ENCODE data around the gene SLC9B1. TPM values are rescaled to one million over a fixed set of nuclear protein-coding genes. Genes with fewer than 3 reads are reported as not detected.
A peak's percentile ranks its signal among the peaks of the same experiment; 100 is the strongest.

The SLC9B1 gene
- total RNA-seq, 1 experiment from 2014 or later: not detected

DNA sequence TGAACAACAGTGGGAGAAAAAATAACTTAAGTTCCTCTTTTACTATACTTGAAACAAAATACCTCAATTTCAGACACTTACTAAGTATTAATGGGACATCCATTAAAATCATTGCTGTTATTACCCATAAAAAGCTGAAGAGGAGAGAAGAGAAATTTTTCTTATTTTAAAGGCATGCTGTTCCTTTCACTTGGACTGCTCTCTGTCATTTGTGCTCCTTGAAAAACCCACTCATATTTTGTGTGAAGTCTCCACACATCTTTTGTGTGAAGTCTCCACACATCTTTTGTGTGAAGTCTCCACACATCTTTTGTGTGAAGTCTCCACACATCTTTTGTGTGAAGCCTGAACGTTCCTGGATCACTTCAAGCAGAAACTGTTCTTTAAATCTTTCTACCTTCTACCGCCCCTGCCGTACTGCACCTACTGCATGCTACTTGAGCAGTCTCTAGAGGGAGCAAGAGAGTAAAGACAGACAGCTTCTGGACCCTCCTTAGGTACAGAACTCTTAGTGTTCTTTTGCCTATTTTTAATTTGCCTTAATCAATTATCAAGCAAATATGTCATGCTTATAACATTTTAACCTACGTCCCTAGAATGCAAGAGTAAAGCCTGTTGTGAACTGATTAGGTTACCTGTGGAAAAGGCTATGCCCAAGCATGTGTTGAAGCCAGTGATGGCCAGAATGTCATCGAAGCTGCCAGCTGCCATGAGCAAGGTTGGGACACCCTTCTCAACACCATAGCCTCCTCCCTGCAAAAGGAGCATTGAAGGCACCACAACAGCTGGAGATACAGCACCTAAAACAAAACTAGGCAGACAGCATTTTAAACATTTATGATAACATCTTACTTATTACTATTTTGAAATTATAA lies 27.1 kb upstream of the SLC9B1 start:
- Mint-ChIP-seq H3K4me3 (ENCODE audit: low read depth, unreplicated experiment) (no peak overlapping the region), H3K27me3 (ENCODE audit: unreplicated experiment) (no peaks in the 10 kb centered on the region)

GRCh38 chr4:103044183-103044582 lies 24.7 kb upstream of the SLC9B1 start:
- Mint-ChIP-seq H3K9me3 (ENCODE audit: low read depth, unreplicated experiment) (no peaks in the 10 kb centered on the region), H3K36me3 (ENCODE audit: insufficient read depth, unreplicated experiment) (no peaks in the 10 kb centered on the region), H3K27ac (ENCODE audit: unreplicated experiment) (no peak overlapping the region), H3K27me3 (ENCODE audit: unreplicated experiment) (no peaks in the 10 kb centered on the region), H3K4me1 (ENCODE audit: low read depth, unreplicated experiment) (no peaks in the 10 kb centered on the region), H3K4me3 (ENCODE audit: low read depth, unreplicated experiment) (no peak overlapping the region)
- TF ChIP-seq CTCF (IDR thresholded peaks at IDR 0.05; ENCODE audit: unreplicated experiment): no peak
- no peak for DNase-seq
- BruUV-seq (replicated peaks): no TSS peak
- CTCF ChIA-PET: no interaction called here
- intact Hi-C loops (cut with micrococcal nuclease; ENCODE audit: unreplicated experiment): no loop called here

More for the DNA sequence above, 27.1 kb upstream of the SLC9B1 start:
- DNase-seq: peak; percentile 37
- CTCF ChIA-PET: interaction anchor here (0.9 kb wide), 1 partner anchor 53 kb away, joined by 3 read pairs; the partner anchor contains the start of gene BDH2
- no TSS peak for BruUV-seq (replicated peaks)
- TF ChIP-seq CTCF (IDR thresholded peaks at IDR 0.05; ENCODE audit: unreplicated experiment): peak; percentile 38
- intact Hi-C loops (cut with micrococcal nuclease; ENCODE audit: unreplicated experiment): loop anchor here (5.0 kb wide), 1 partner anchor 46 kb away; no protein-coding TSS in a partner anchor
- no peak overlapping the region for H3K27ac Mint-ChIP-seq (ENCODE audit: unreplicated experiment)
- H3K9me3 Mint-ChIP-seq (ENCODE audit: low read depth, unreplicated experiment): no peaks in the 10 kb centered on the region
- no peaks in the 10 kb centered on the region for H3K36me3 Mint-ChIP-seq (ENCODE audit: insufficient read depth, unreplicated experiment)
- H3K4me1 Mint-ChIP-seq (ENCODE audit: low read depth, unreplicated experiment): no peaks in the 10 kb centered on the region

DNA sequence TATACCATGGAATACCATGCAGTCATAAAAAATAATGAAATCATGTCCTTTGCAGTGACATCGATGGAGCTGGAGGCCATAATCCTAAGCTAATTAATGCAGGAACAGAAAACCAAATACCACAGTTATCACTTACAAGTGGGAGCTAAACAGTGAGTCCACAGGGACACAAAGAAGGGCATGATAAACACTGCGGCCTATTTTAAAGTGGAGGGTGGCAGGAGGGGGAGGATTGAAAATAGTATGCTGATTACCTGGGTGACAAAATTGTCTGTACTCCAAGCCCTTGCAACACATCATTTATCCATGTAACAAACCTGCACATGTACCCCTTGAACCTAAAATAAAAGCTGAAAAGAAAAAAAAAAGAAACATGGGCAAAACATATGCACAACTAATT lies 16.7 kb upstream of the SLC9B1 start:
- no peak for DNase-seq
- no peak for TF ChIP-seq CTCF (IDR thresholded peaks at IDR 0.05; ENCODE audit: unreplicated experiment)
- no TSS peak for BruUV-seq (replicated peaks)
- Mint-ChIP-seq H3K4me3 (ENCODE audit: low read depth, unreplicated experiment) (no peak overlapping the region), H3K36me3 (ENCODE audit: insufficient read depth, unreplicated experiment) (no peaks in the 10 kb centered on the region), H3K27ac (ENCODE audit: unreplicated experiment) (no peak overlapping the region), H3K9me3 (ENCODE audit: low read depth, unreplicated experiment) (no peaks in the 10 kb centered on the region), H3K4me1 (ENCODE audit: low read depth, unreplicated experiment) (no peaks in the 10 kb centered on the region), H3K27me3 (ENCODE audit: unreplicated experiment) (no peaks in the 10 kb centered on the region)
- CTCF ChIA-PET: no interaction called here
- intact Hi-C loops (cut with micrococcal nuclease; ENCODE audit: unreplicated experiment): no loop called here

GRCh38 chr4:103032574-103032973 lies 13.1 kb upstream of the SLC9B1 start:
- no TSS peak for BruUV-seq (replicated peaks)

More at GRCh38 chr4:103032574-103032973, 13.1 kb upstream of the SLC9B1 start:
- Mint-ChIP-seq H3K4me3 (ENCODE audit: low read depth, unreplicated experiment) (no peak overlapping the region), H3K27ac (ENCODE audit: unreplicated experiment) (no peak overlapping the region), H3K36me3 (ENCODE audit: insufficient read depth, unreplicated experiment) (no peaks in the 10 kb centered on the region), H3K27me3 (ENCODE audit: unreplicated experiment) (no peaks in the 10 kb centered on the region), H3K4me1 (ENCODE audit: low read depth, unreplicated experiment) (no peaks in the 10 kb centered on the region), H3K9me3 (ENCODE audit: low read depth, unreplicated experiment) (no peaks in the 10 kb centered on the region)
- DNase-seq: peak; percentile 42
- CTCF ChIA-PET: interaction anchor here (0.6 to 1.2 kb wide), 5 partner anchors 23 to 413 kb away, joined by 3 to 6 read pairs (median 3); no protein-coding TSS in a partner anchor
- TF ChIP-seq CTCF (IDR thresholded peaks at IDR 0.05; ENCODE audit: unreplicated experiment): peak; percentile 53
- intact Hi-C loops (cut with micrococcal nuclease; ENCODE audit: unreplicated experiment): no loop called here

Data from Calu3 (cell line).